DMS79 treated with DMSO at 0.1 percent for 48 hours (cell line): ENCODE data around the gene ZSWIM5.
"Not testable (repeated sequence)": the region's sequence is repeated elsewhere in the genome, so short reads cannot be mapped to it uniquely, and the experiment has no call there.

Experiments
- DNase-seq: peaks from one replicate; lab custom pipeline; 2025; lab: John Stamatoyannopoulos, UW

ZSWIM5 gene

GRCh38 chr1:45200906-45201500, 5.4 kb downstream of the ZSWIM5 start:
- no peak for DNase-seq

GRCh38 chr1:45200435-45200834, 6.0 kb downstream of the ZSWIM5 start:
- no peak for DNase-seq

- no peak for DNase-seq
Measured at GRCh38 chr1:45198185-45198584, 8.2 kb downstream of the ZSWIM5 start.

GRCh38 chr1:45196863-45197262, 9.5 kb downstream of the ZSWIM5 start:
- no peak for DNase-seq

DNA sequence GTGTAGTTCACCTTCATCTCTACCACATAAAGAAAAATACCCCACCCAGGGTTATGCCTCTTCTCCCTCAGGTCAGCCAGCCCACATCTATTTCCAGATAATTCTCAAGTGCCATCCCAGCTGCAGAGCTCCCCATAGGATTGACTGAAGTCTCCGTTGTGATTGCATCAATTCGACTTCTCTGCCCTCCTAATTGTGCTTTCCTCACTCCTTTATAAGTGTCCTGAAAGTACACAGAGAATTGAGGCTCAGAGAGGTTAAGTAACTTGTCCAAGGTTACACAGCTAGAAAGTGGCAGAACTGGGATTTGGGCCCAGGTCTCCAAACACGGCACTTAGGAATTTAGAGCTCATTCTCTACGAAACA, 15.0 kb downstream of the ZSWIM5 start:
- no peak for DNase-seq

GRCh38 chr1:45187725-45188124, 18.7 kb downstream of the ZSWIM5 start:
- no peak for DNase-seq

DNA sequence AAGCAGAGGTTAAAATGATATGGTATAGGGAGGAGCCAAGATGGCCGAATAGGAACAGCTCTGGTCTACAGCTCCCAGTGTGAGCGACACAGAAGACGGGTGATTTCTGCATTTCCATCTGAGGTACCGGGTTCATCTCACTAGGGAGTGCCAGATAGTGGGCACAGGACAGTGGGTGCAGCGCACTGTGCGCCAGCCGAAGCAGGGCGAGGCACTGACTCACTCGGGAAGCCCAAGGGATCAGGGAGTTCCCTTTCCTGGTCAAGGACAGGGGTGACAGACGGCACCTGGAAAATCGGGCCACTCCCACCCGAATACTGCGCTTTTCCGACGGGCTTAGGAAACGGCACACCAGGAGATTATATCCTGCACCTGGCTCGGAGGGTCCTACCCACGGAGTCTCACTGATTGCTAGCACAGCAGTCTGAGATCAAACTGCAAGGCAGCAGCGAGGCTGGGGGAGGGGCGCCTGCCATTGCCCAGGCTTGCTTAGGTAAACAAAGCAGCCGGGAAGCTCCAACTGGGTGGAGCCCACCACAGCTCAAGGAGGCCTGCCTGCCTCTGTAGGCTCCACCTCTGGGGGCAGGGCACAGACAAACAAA, 26.4 kb downstream of the ZSWIM5 start:
- DNase-seq = not testable (repeated sequence)

DNA sequence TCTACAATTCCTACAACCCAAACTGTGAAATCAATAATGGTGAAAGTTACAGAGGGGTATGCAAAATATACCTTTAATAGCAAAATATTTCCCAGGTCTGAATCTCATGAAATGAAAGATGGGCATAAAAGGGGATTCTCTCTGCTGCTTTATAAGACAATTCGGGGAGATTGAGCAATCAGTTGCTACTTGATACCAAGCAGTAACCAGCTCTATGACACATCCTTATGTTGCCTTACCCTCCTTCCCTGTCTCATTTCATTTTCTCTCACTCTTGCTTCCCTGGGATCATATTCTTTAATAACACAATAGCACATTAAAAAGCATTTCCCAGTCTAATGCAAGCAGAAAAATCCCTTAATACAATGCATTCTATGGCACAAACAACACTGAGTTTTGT, 29.0 kb downstream of the ZSWIM5 start:
- DNase-seq = no peak

- no peak for DNase-seq
Measured at GRCh38 chr1:45172764-45173163, 33.6 kb downstream of the ZSWIM5 start.

DNA sequence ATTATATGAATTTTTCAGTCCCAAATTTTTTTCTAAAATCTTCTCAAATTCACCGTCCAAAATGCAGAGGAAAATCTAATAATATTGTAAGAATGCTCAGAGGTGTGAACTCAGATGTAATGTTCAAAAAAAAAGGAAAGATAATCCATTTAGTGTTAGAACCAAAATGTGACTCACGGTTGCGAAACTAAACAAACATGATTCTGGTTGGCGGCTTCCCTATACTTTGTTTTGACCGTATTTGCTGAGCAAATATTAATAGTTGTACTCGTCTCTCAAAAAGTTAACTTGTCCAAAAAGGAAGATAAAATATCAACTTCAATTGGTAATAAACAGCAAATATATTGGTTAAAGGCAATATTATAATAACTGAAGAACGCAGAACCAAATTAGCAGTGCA, 34.4 kb downstream of the ZSWIM5 start:
- DNase-seq = no peak

DNA sequence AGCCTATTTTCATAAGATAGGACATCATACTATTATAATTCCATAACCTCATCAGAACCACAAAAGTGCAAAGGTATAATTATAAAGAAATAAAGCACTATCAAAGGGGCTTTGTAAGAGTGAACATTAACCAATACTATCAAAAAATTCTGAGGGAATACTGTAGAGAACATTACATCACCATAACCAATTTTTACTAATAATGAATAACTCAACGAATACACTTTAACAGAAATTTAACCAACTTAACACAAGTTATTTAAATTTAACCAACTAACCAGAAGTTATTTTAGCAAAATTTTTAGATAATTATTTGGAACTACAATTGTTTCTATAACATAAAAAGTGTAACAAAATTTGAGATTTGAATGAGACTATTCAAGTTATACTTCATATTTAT, 34.8 kb downstream of the ZSWIM5 start:
- DNase-seq = no peak

DNA sequence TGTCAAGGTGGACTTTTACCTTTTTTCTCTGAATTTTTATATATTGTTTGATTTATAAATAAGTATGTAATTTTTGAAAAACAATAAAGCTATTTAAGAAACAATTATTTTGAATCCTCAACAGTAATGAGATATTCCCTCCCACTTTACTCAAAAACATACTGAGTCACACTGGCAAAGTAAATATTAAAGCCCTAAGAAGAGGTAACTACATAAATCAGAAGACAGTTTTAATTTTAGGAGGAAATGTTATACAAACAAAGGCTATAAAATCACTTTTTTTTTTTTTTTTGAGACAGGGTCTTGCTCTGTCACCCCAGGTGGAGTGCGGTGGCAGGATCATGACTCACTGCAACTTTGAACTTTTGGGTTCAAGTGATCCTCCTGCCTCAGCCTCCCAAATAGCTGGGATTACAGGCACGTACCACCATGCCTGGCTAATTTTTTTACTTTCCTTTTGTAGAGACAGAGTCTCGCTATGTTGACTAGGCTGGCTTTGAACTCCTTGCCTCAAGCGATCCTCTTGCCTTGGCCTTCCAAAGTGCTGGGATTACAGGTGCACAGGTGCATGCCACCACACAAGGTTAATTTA, 36.2 kb downstream of the ZSWIM5 start:
- no peak for DNase-seq

DNA sequence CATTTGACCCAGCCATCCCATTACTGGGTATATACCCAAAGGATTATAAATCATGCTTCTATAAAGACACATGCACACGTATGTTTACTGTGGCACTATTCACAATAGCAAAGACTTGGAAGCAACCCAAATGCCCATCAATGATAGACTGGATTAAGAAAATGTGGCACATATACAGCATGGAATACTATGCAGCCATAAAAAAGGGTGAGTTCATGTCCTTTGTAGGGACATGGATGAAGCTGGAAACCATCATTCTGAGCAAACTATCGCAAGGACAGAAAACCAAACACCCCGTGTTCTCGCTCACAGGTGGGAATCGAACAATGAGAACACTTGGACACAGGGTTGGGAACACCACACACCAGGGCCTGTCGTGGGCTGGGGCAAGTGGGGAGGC, 38.5 kb downstream of the ZSWIM5 start:
- DNase-seq = not testable (repeated sequence)

DNA sequence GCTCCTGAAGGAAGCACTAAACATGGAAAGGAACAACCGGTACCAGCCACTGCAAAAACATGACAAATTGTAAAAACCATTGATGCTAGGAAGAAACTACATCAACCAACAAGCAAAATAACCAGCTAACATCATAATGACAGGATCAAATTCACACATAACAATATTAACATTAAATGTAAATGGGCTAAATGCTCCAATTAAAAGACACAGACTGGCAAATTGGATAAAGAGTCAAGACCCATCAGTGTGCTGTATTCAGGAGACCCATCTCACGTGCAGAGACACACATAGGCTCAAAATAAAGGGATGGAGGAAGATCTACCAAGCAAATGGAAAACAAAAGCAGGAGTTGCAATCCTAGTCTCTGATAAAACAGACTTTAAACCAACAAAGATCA, 42.1 kb downstream of the ZSWIM5 start:
- not testable (repeated sequence) for DNase-seq

GRCh38 chr1:45163111-45163510, 43.3 kb downstream of the ZSWIM5 start:
- DNase-seq = not testable (repeated sequence)

DNA sequence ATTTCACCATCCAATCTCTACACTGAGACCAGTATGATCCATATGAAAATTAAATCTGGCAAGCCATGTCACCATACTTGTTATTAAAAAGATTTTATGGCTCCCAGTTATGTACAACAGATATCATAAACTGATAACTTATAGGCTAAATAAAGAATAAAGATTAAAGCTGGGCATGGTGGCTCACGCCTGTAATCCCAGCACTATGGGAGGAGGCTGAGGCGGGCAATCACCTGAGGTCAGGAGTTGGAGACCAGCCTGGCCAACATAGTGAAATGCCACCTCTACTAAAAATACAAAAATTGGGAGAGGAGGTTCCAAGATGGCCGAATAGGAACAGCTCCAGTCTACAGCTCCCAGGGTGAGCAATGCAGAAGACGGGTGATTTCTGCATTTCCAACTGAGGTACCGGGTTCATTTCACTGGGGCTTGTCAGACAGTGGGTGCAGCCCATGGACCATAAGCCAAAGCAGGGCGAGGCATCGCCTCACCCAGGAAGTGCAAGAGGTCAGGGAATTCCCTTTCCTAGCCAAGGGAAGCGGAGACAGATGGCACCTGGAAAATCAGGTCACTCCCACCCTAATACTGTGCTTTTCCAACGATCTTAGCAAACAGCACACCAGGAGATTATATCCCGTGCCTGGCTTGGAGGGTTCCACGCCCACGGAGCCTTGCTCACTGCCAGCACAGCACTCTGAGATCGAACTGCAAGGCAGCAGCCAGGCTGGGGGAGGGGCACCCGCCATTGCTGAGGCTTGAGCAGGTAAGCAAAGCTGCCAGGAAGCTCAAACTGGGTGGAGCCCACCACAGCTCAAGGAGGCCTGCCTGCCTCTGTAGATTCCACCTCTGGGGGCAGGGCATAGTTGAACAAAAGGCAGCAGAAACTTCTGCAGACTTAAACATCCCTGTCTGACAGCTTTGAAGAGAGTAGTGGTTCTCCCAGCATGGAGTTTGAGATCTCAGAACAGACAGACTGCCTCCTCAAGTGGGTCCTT, 44.1 kb downstream of the ZSWIM5 start:
- not testable (repeated sequence) for DNase-seq

GRCh38 chr1:45155957-45156356, 50.4 kb downstream of the ZSWIM5 start:
- DNase-seq = no peak

DNA sequence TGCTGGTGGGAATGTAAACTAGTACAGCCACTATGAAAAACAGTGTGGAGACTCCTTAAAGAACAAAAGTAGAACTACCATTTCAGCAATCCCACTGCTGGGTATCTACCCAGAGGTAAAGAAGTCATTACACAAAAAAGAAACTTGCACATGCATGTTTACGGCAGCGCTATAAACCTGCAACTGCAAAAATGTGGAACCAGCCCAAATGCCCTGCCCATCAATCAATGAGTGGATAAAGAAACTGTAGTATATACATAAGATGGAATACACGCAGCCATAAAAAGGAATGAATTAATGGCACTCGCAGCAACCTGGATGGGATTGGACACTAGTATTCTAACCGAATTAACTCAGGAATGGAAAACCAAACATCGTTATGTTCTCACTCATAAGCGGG, 51.0 kb downstream of the ZSWIM5 start:
- DNase-seq = no peak

DNA sequence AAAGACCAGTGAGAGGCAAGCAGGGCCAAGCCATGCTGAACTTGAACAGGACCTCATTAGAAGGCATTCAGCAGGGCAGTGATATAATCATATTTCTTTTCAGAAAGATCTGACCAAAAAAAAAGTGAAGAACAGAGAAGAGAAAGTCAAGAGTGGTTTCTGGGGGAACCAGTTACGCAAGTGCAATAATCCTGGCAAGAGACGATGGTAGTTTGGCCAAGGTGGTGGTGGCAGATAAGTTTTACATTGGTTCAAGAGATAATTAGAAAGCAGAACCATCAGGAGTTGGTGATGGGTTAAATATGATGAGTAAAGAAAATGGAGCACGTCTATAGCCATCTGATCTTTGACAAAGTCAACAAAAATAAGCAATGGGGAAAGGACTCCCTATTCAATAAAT, 54.3 kb downstream of the ZSWIM5 start:
- DNase-seq = no peak

DNA sequence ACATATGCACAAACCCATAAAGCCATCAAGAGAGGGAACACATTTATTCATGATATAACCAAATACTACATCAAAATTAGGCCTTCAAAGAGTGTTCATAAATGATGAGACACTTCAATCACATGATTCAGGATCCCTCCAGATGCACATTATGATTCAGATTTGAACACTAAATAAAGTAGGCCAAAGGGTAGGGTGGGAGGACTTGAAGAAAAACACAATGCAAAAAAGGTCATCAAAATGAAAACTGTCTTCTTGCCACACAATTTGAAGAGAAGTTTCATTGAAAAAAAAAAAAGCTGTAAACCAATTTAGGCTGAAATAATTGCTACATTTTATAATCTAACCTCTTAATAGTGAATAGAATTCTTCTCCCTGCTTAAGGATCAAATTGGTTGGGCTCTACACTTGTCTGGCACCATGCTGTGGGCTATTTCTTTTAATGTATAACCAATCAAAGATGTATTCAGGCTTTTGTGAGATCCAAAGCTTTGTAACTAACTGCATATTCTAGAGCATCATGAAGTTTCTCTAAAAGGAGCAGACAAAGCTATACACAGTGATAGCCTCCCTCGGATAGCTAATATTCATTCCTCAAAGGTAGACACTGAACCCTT, 58.1 kb downstream of the ZSWIM5 start:
- DNase-seq = no peak

GRCh38 chr1:45146833-45147232, 59.6 kb downstream of the ZSWIM5 start:
- no peak for DNase-seq
